Right lobe of liver (tissue), 4 donors: ENCODE data around the gene BTAF1.

ENCODE experiments used
- POLR2A ChIP-seq: fragments of 450-650 bp; IDR thresholded peaks from one replicate; pipeline ENCODE4 v1.6.1; 2017; ENCODE audit warnings: antibody characterized with exemption, mild to moderate bottlenecking
- TF ChIP-seq, protein P1 (sequence below), 4 donors: fragments of 200-600 bp in 3 of 4; fragments of 450-650 bp in 1 of 4; IDR thresholded peaks; one replicate each; pipeline versions ENCODE4 v1.5.1 to v1.8.0; 2016 to 2022; ENCODE audit warnings: antibody characterized with exemption in 4 of 4, mild to moderate bottlenecking in 2 of 4
- donor health status: DM: no; HTN: no; CAD: no.
- donor health status: DM: no; HTN: no; CAD: no.
- donor health status: DM: no; HTN: yes; CAD: no.

DNA sequence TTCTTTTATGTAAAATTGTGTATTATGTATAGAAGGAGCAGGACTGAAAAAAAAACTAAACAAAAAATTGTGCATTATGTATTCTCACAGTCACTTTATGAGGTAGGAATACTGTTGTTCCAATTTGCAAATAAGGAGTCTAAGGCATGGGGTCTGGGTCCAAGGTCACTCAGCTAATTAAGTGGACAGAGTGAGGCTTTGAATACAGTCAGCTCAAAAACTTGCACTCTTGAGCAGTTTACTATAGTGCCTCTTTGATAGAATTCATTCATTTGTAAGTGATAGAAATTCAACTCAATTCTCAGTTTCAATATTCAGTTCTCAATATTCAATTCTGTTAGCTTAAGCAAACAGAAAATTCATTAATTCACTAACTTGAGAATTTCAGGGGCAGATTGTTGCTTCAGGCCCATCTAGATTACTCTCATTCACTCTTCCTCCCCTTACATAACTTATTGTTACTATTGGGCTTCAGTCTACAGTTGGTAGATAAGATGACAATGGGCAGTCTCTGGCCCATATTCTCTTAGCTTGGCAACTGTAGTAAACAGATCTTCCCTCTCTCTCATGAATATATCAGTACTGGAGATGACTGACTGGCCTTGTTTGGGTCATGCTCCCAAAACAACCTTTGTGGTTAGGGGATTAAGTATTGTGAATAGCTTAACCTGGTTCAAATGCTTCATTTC is 86.6 kb downstream of the BTAF1 start:
- TF ChIP-seq, protein P1, sequence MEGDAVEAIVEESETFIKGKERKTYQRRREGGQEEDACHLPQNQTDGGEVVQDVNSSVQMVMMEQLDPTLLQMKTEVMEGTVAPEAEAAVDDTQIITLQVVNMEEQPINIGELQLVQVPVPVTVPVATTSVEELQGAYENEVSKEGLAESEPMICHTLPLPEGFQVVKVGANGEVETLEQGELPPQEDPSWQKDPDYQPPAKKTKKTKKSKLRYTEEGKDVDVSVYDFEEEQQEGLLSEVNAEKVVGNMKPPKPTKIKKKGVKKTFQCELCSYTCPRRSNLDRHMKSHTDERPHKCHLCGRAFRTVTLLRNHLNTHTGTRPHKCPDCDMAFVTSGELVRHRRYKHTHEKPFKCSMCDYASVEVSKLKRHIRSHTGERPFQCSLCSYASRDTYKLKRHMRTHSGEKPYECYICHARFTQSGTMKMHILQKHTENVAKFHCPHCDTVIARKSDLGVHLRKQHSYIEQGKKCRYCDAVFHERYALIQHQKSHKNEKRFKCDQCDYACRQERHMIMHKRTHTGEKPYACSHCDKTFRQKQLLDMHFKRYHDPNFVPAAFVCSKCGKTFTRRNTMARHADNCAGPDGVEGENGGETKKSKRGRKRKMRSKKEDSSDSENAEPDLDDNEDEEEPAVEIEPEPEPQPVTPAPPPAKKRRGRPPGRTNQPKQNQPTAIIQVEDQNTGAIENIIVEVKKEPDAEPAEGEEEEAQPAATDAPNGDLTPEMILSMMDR (IDR thresholded peaks at IDR 0.05), result no peak
- TF ChIP-seq POLR2A, result no peak
